SJSA1 (cell line): Measurements from ENCODE around the gene FLT4. TPM values are rescaled to one million over a fixed set of nuclear protein-coding genes. Genes with fewer than 3 reads are reported as not detected.
A peak's percentile ranks its signal among the peaks of the same experiment; 100 is the strongest.
"Not testable (repeated sequence)": the region's sequence is repeated elsewhere in the genome, so short reads cannot be mapped to it uniquely, and the experiment has no call there.

Experiments
- DNase-seq, 2 experiments: peaks; one replicate each; pipeline ENCODE4 v3.0.0-alpha.2; 2015 to 2020; ENCODE audit warnings: low spot score in 2 of 2, low read depth in 1 of 2
- H3K27ac ChIP-seq: fragments of 250-450 bp; sonication (Bioruptor Pico); 2 replicates; pipeline ENCODE4 v1.5.1; 2020; ENCODE audit warnings: mild to moderate bottlenecking, moderate library complexity
- H3K27me3 ChIP-seq: fragments of 250-450 bp; sonication (Bioruptor Pico); replicated peaks from 2 replicates; pipeline ENCODE4 v1.5.1; 2020; ENCODE audit warnings: mild to moderate bottlenecking, moderate library complexity
- H3K36me3 ChIP-seq: fragments of 250-450 bp; sonication (Bioruptor Pico); 2 replicates; pipeline ENCODE4 v1.5.1; 2020; ENCODE audit warnings: mild to moderate bottlenecking
- H3K4me1 ChIP-seq: fragments of 250-450 bp; sonication (Bioruptor Pico); replicated peaks from 2 replicates; pipeline ENCODE4 v1.6.1; 2021; ENCODE audit warnings: mild to moderate bottlenecking
- H3K4me3 ChIP-seq: fragments of 250-450 bp; sonication (Bioruptor Pico); 2 replicates; pipeline ENCODE4 v1.5.1; 2020; ENCODE audit warnings: mild to moderate bottlenecking
- H3K9me3 ChIP-seq: fragments of 250-450 bp; sonication (Bioruptor Pico); replicated peaks from 2 replicates; pipeline ENCODE4 v1.5.1; 2020; ENCODE audit warnings: mild to moderate bottlenecking
- total RNA-seq: library from RNA; depleted of rRNA; stranded (reverse); fragments of >200 nt; shearing (Covaris generic); gene quantifications from 2 replicates; pipeline ENCODE4 v1.2.3, GENCODE V29; 2014; rRNA removed

Gene FLT4
- not detected in 2 replicates for total RNA-seq

- peaks cover 74% of the 10 kb centered on the region for H3K27me3 ChIP-seq
- H3K36me3 ChIP-seq: no peaks in the 10 kb centered on the region
- no peak within 1 kb of the TSS for H3K27ac ChIP-seq
- H3K9me3 ChIP-seq: peaks cover 4% of the 10 kb centered on the region; the same call in 1 of the 2 replicates
- 0 out of 2 replicates have a peak, but pooled peaks cover 4% of the 10 kb centered on the region for H3K4me1 ChIP-seq
- no peak for DNase-seq
- no peak within 1 kb of the TSS for H3K4me3 ChIP-seq
These were observed at the start of gene FLT4 for GRCh38 chr5:180649297-180650039. FLT4 (minus strand) TSS chr5:180649600; CDS start chr5:180649545, 55 bp downstream.

- no peaks in the 10 kb centered on the region for H3K4me1 ChIP-seq
These were observed 49.6 kb upstream of the FLT4 start for GRCh38 chr5:180699042-180699441.

GRCh38 chr5:180696116-180696515, 46.7 kb upstream of the FLT4 start:
- no peak overlapping the region for H3K4me3 ChIP-seq
- H3K27me3 ChIP-seq: peaks cover 6% of the 10 kb centered on the region; the same call in 1 of the 2 replicates
- no peaks in the 10 kb centered on the region for H3K36me3 ChIP-seq
- H3K9me3 ChIP-seq: no peaks in the 10 kb centered on the region; the same call in 1 of the 2 replicates
- no peak for DNase-seq
- H3K4me1 ChIP-seq: no peaks in the 10 kb centered on the region
- no peak overlapping the region for H3K27ac ChIP-seq

More at GRCh38 chr5:180699042-180699441, 49.6 kb upstream of the FLT4 start:
- Histone ChIP-seq H3K27ac (no peak overlapping the region), H3K36me3 (no peaks in the 10 kb centered on the region), H3K4me3 (no peak overlapping the region), H3K27me3 (peaks cover 6% of the 10 kb centered on the region; the same call in 1 of the 2 replicates), H3K9me3 (no peaks in the 10 kb centered on the region; the same call in 1 of the 2 replicates)
- DNase-seq: no peak

GRCh38 chr5:180692429-180692828, 43.0 kb upstream of the FLT4 start:
- peaks cover 33% of the 10 kb centered on the region for H3K27me3 ChIP-seq
- no peak for DNase-seq
- H3K27ac ChIP-seq: no peak overlapping the region
- H3K9me3 ChIP-seq: no peaks in the 10 kb centered on the region
- H3K4me1 ChIP-seq: no peaks in the 10 kb centered on the region
- H3K4me3 ChIP-seq: no peak overlapping the region
- H3K36me3 ChIP-seq: no peaks in the 10 kb centered on the region

GRCh38 chr5:180691046-180691445, 41.6 kb upstream of the FLT4 start:
- Histone ChIP-seq H3K27me3 (peaks cover 34% of the 10 kb centered on the region), H3K27ac (no peak overlapping the region), H3K4me3 (no peak overlapping the region), H3K36me3 (no peaks in the 10 kb centered on the region), H3K9me3 (no peaks in the 10 kb centered on the region), H3K4me1 (no peaks in the 10 kb centered on the region)
- no peak for DNase-seq

GRCh38 chr5:180690562-180690961, 41.2 kb upstream of the FLT4 start:
- no peak overlapping the region for H3K27ac ChIP-seq
- no peak overlapping the region for H3K4me3 ChIP-seq
- no peak for DNase-seq
- peaks cover 34% of the 10 kb centered on the region for H3K27me3 ChIP-seq
- H3K9me3 ChIP-seq: no peaks in the 10 kb centered on the region
- no peaks in the 10 kb centered on the region for H3K36me3 ChIP-seq
- no peaks in the 10 kb centered on the region for H3K4me1 ChIP-seq

GRCh38 chr5:180689775-180690174, 40.4 kb upstream of the FLT4 start:
- DNase-seq: no peak
- H3K4me1 ChIP-seq: no peaks in the 10 kb centered on the region
- no peak overlapping the region for H3K27ac ChIP-seq
- peaks cover 36% of the 10 kb centered on the region for H3K27me3 ChIP-seq
- no peaks in the 10 kb centered on the region; the same call in 1 of the 2 replicates for H3K9me3 ChIP-seq
- H3K4me3 ChIP-seq: no peak overlapping the region
- H3K36me3 ChIP-seq: no peaks in the 10 kb centered on the region

- H3K9me3 ChIP-seq: no peaks in the 10 kb centered on the region; the same call in 1 of the 2 replicates
- no peaks in the 10 kb centered on the region for H3K4me1 ChIP-seq
- no peak for DNase-seq
- H3K4me3 ChIP-seq: no peak overlapping the region
- H3K27ac ChIP-seq: no peak overlapping the region
- no peaks in the 10 kb centered on the region for H3K36me3 ChIP-seq
- H3K27me3 ChIP-seq: peaks cover 42% of the 10 kb centered on the region
These were observed 39.8 kb upstream of the FLT4 start for GRCh38 chr5:180689071-180689694.

- Histone ChIP-seq H3K36me3 (no peaks in the 10 kb centered on the region), H3K27ac (no peak overlapping the region), H3K4me1 (no peaks in the 10 kb centered on the region), H3K27me3 (peaks cover 44% of the 10 kb centered on the region), H3K9me3 (no peaks in the 10 kb centered on the region; the same call in 1 of the 2 replicates), H3K4me3 (no peak overlapping the region)
- no peak for DNase-seq
These were observed 39.1 kb upstream of the FLT4 start for GRCh38 chr5:180688330-180689070.

GRCh38 chr5:180686799-180687198, 37.4 kb upstream of the FLT4 start:
- not testable (repeated sequence) for DNase-seq, H3K4me3 ChIP-seq, H3K27ac ChIP-seq, H3K4me1 ChIP-seq, H3K9me3 ChIP-seq, H3K36me3 ChIP-seq
- peaks cover 47% of the 10 kb centered on the region for H3K27me3 ChIP-seq

- peaks cover 45% of the 10 kb centered on the region for H3K27me3 ChIP-seq
- H3K9me3 ChIP-seq: peaks cover 2% of the 10 kb centered on the region; the same call in 1 of the 2 replicates
- no peak overlapping the region for H3K4me3 ChIP-seq
- no peaks in the 10 kb centered on the region for H3K36me3 ChIP-seq
- no peaks in the 10 kb centered on the region for H3K4me1 ChIP-seq
- no peak overlapping the region for H3K27ac ChIP-seq
- no peak for DNase-seq
These were observed 35.3 kb upstream of the FLT4 start for GRCh38 chr5:180684623-180685161.

GRCh38 chr5:180683220-180683922, 34.0 kb upstream of the FLT4 start:
- DNase-seq: no peak
- Histone ChIP-seq H3K36me3 (no peaks in the 10 kb centered on the region), H3K4me1 (no peaks in the 10 kb centered on the region), H3K9me3 (peaks cover 2% of the 10 kb centered on the region; the same call in 1 of the 2 replicates), H3K27ac (no peak overlapping the region), H3K4me3 (no peak overlapping the region), H3K27me3 (peaks cover 32% of the 10 kb centered on the region)

- no peaks in the 10 kb centered on the region for H3K36me3 ChIP-seq
- DNase-seq: peak in 1 of 2 experiments; percentile 39
- peaks cover 2% of the 10 kb centered on the region; the same call in 1 of the 2 replicates for H3K9me3 ChIP-seq
- H3K27me3 ChIP-seq: peaks cover 25% of the 10 kb centered on the region
- no peaks in the 10 kb centered on the region for H3K4me1 ChIP-seq
- H3K27ac ChIP-seq: no peak overlapping the region
- H3K4me3 ChIP-seq: no peak overlapping the region
These were observed 33.2 kb upstream of the FLT4 start for GRCh38 chr5:180682560-180682959.
